HFF-Myc (cell line): ENCODE data around the gene PPP6R2.

Experiments
- DNase-seq: peaks from one replicate; pipeline ENCODE4 v3.0.0-alpha.2; 2011; ENCODE audit warnings: low read depth; ENCODE audit errors: extremely low read depth
- H3K4me3 ChIP-seq: replicated peaks from 2 replicates; pipeline ENCODE4 v1.5.1; 2011; ENCODE audit warnings: low read depth, mild to moderate bottlenecking, control low read depth, low read length
- TF ChIP-seq, protein P1 (sequence below): IDR thresholded peaks from 2 replicates; pipeline ENCODE4 v1.5.1; 2012; ENCODE audit warnings: mild to moderate bottlenecking, low read depth, low read length, control low read depth; ENCODE audit errors: missing control alignments

PPP6R2 gene

GRCh38 chr22:50337262-50338041 lies 5.7 kb upstream of the PPP6R2 start:
- no peak overlapping the region for H3K4me3 ChIP-seq
- TF ChIP-seq, protein P1, sequence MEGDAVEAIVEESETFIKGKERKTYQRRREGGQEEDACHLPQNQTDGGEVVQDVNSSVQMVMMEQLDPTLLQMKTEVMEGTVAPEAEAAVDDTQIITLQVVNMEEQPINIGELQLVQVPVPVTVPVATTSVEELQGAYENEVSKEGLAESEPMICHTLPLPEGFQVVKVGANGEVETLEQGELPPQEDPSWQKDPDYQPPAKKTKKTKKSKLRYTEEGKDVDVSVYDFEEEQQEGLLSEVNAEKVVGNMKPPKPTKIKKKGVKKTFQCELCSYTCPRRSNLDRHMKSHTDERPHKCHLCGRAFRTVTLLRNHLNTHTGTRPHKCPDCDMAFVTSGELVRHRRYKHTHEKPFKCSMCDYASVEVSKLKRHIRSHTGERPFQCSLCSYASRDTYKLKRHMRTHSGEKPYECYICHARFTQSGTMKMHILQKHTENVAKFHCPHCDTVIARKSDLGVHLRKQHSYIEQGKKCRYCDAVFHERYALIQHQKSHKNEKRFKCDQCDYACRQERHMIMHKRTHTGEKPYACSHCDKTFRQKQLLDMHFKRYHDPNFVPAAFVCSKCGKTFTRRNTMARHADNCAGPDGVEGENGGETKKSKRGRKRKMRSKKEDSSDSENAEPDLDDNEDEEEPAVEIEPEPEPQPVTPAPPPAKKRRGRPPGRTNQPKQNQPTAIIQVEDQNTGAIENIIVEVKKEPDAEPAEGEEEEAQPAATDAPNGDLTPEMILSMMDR, result no peak
- no peak for DNase-seq

- no peak for DNase-seq
- TF ChIP-seq, protein P1, result no peak
- no peak overlapping the region for H3K4me3 ChIP-seq
These were observed 5.0 kb upstream of the PPP6R2 start for GRCh38 chr22:50338042-50338573.

GRCh38 chr22:50338860-50339462 lies 4.2 kb upstream of the PPP6R2 start:
- no peak for DNase-seq
- no peak overlapping the region for H3K4me3 ChIP-seq
- TF ChIP-seq, protein P1, result no peak

DNA sequence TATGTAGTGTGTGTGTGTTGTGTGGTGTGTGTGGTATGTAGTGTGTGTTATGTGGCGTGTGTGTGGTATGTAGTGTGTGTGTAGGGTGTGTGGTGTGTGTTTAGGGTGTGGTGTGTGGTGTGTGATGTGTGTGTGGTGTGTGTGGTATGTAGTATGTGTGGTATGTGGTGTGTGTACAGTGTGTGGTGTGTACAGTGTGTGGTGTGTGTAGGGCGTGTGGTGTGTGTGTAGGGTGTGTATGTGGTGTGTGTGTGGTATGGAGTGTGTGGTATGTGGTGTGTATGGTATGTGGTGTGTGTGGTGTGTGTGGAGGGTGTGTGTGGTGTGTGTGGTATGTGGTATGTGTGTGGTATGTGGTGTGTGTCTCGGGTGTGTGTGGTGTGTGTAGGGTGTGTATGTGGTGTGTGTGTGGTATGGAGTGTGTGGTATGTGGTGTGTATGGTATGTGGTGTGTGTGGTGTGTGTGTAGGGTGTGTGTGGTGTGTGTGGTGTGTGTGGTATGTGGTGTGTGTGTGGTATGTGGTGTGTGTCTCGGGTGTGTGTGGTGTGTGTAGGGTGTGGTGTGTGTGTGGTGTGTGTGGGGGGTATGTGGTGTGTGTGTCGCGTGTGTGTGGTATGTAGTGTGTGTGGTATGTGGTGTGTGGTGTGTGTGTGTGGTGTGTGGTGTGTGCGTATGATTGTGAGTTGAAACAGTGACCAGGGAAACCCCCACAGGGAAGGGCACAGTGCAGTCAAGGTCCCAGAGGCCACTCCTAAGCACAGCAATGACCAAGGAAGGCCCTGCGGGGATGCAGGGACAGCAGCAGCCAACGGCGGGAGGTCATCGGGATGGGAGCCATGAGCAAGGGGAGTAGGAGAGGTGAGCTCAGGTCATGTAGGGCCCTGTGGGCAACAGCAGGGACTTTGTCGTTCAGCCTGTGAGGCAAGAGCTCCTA lies 2.9 kb upstream of the PPP6R2 start:
- no peak overlapping the region for H3K4me3 ChIP-seq
- DNase-seq, result no peak
- TF ChIP-seq, protein P1, result no peak

- peak; percentile 53 for DNase-seq
- TF ChIP-seq, protein P1, result peak; percentile 95
- peak overlapping the region; percentile 66 for H3K4me3 ChIP-seq
These were observed 1.0 kb upstream of the PPP6R2 start for GRCh38 chr22:50341977-50342650.

DNA sequence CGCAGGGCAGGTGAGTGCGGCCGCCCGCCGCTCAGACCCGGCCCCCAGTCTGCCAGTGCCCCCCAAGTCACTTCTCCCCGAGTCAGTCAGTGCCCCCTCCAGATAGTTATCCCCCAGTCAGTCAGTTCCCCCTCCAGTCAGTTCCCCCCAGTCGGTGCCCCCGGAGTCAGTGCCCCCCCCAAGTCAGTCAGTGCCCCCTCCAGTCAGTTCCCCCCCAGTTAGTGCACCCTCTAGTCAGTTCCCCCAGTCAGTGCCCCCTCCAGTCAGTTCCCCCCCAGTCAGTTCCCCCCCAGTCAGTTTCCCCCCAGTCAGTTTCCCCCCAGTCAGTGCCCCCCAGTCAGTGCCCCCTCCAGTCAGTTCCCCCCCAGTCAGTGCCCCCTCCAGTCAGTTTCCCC lies 411 bp downstream of the PPP6R2 start:
- TF ChIP-seq, protein P1, result no peak
- H3K4me3 ChIP-seq, result peak overlapping the region; percentile 66
- DNase-seq, result no peak
